Ovary (tissue), 3 donors: ENCODE data around the gene SCNM1.

ENCODE experiments used
- CTCF ChIP-seq, 3 donors: fragments of 450-650 bp in 2 of 3; fragments of 200-600 bp in 1 of 3; IDR thresholded peaks; one replicate each; pipeline versions ENCODE4 v1.5.1 to v1.8.0; 2016 to 2022; ENCODE audit warnings: antibody characterized with exemption in 3 of 3, mild to moderate bottlenecking in 1 of 3
- EP300 ChIP-seq: sonication (generic); formaldehyde crosslinking; IDR thresholded peaks from one replicate; pipeline ENCODE4 v1.6.1; 2017; ENCODE audit warnings: antibody characterized with exemption
- POLR2A ChIP-seq: fragments of 450-650 bp; IDR thresholded peaks from one replicate; pipeline ENCODE4 v1.6.1; 2017; ENCODE audit warnings: antibody characterized with exemption, mild to moderate bottlenecking, moderate library complexity
- donor health status: DM: no; HTN: no; CAD: no.

- no peak for TF ChIP-seq CTCF (IDR thresholded peaks at IDR 0.05)
- no peak for TF ChIP-seq EP300
- peak; percentile 72 for TF ChIP-seq POLR2A
These were observed 19.4 kb upstream of the SCNM1 start, which contains the start of gene SEMA6C for GRCh38 chr1:151146412-151147131.
